ENCODE measurements around the gene CHPT1. TPM values are rescaled to one million over a fixed set of nuclear protein-coding genes. Genes with fewer than 3 reads are reported as not detected.

The CHPT1 gene
- total RNA-seq, 3 donors from 2014 or later (not counting 1 experiment from before 2014, with no cell fraction given), result 3.9 to 23.6 (median 7.3) TPM

DNA sequence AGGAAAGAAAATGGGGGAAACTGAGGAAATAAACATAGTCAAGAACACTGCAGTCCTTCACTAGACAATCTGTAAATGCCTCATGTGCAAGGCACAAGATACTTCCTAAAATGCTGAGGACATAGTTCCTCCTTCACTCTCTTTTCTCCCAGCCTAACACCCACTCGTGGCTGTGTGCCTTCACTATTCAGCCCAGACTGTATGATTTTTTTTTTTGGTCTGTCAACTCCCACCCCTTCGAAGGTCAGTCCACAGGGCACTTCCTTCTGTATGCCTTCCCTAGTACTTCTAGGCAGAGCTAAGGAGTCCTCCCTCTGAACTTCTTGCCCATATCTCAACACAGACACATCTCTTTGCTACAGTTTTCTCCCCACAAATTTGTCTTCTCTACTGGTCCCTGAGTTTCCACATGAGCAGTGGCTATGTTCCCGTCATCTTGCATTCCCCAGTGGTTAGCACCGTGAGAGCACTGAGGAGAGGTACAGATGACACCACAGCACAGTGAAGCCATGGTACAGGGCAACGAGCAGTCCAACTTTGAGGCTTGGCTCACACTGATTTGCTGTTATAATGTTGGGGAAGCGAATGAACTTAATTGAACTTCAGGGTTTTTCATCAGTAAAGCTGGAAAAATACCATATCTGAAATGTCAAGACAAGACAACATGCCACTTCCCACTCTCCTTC, 65.9 kb downstream of the CHPT1 start:
- H3K4me1 Mint-ChIP-seq, result peaks cover 18 to 19% of the 10 kb centered on the region in 2 donors

GRCh38 chr12:101764051-101764792, 66.8 kb downstream of the CHPT1 start:
- Histone ChIP-seq H3K36me3 (ENCODE audit: control insufficient read depth, insufficient read depth, low read length) (peaks cover 79% of the 10 kb centered on the region), H3K4me3 (ENCODE audit: low read length) (no peak overlapping the region), H3K27me3 (ENCODE audit: control insufficient read depth, insufficient read depth, low read length) (no peaks in the 10 kb centered on the region), H3K27ac (ENCODE audit: low read length) (no peak overlapping the region), H3K9me3 (ENCODE audit: control insufficient read depth, insufficient read depth, low read length) (no peaks in the 10 kb centered on the region), H3K4me1 (ENCODE audit: control insufficient read depth, insufficient read depth, low read length) (no peaks in the 10 kb centered on the region)
- no peaks in the 10 kb centered on the region for H3K9me3 Mint-ChIP-seq
- H3K4me1 Mint-ChIP-seq, result peaks cover 19 to 25% of the 10 kb centered on the region in 2 donors
- intact Hi-C loops (cut with micrococcal nuclease), result no loop called here
- peaks cover 26% of the 10 kb centered on the region for H3K36me3 Mint-ChIP-seq
- peak overlapping the region; percentile 57 to 78 for H3K27ac Mint-ChIP-seq
- no peaks in the 10 kb centered on the region for H3K27me3 Mint-ChIP-seq (ENCODE audit: low read depth in 2 of 2)
- DNase-seq, result no peak
- no peak for ATAC-seq
- TF ChIP-seq CTCF (IDR thresholded peaks at IDR 0.05), result no peak
- H3K4me3 Mint-ChIP-seq, result no peak overlapping the region
- 98% methylated on average over 4 of the region's 5 CpGs for WGBS (ENCODE audit: insufficient coverage)

More for the DNA sequence above, 65.9 kb downstream of the CHPT1 start:
- Mint-ChIP-seq H3K27me3 (ENCODE audit: low read depth in 2 of 2) (no peaks in the 10 kb centered on the region), H3K27ac (peak overlapping the region; percentile 57 to 78), H3K36me3 (peaks cover 26% of the 10 kb centered on the region), H3K4me3 (peak overlapping the region; percentile 37), H3K9me3 (no peaks in the 10 kb centered on the region)
- H3K27ac ChIP-seq (ENCODE audit: low read length), result no peak overlapping the region
- no peaks in the 10 kb centered on the region for H3K9me3 ChIP-seq (ENCODE audit: control insufficient read depth, insufficient read depth, low read length)
- DNase-seq, result no peak
- no peaks in the 10 kb centered on the region for H3K4me1 ChIP-seq (ENCODE audit: control insufficient read depth, insufficient read depth, low read length)
- ATAC-seq, result no peak
- intact Hi-C loops (cut with micrococcal nuclease), result no loop called here
- no peak overlapping the region for H3K4me3 ChIP-seq (ENCODE audit: low read length)
- 72% methylated on average over 6 of the region's 6 CpGs for WGBS (ENCODE audit: insufficient coverage)
- H3K36me3 ChIP-seq (ENCODE audit: control insufficient read depth, insufficient read depth, low read length), result peaks cover 77% of the 10 kb centered on the region
- no peaks in the 10 kb centered on the region for H3K27me3 ChIP-seq (ENCODE audit: control insufficient read depth, insufficient read depth, low read length)
- no peak for TF ChIP-seq CTCF (IDR thresholded peaks at IDR 0.05)

DNA sequence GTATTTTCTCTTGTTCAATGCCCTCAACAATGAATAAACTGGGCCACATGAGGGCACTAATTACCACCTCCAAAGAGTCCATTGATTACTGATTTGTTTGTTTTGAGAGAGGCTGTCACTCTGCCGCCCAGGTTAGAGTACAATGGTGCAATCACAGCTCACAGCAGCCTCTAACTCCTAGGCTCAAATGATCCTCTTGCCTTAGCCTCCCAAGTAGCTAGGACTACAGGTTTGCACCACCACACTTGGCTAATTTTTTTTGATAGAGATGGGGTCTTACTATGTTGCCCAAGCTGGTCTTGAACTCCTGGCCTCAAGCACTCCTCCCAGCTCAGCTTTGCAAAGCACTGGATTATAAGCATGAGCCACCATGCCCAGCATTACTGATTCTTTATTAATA, 70.1 kb downstream of the CHPT1 start:
- Mint-ChIP-seq H3K4me1 (peaks cover 19 to 26% of the 10 kb centered on the region in 2 donors), H3K27ac (peak overlapping the region in 1 of 2 donors; percentile 31), H3K27me3 (ENCODE audit: low read depth in 2 of 2) (no peaks in the 10 kb centered on the region), H3K4me3 (no peak overlapping the region), H3K9me3 (no peaks in the 10 kb centered on the region), H3K36me3 (peaks cover 27% of the 10 kb centered on the region)
- no peak overlapping the region for H3K4me3 ChIP-seq (ENCODE audit: low read length)
- no peak for TF ChIP-seq CTCF (IDR thresholded peaks at IDR 0.05)
- H3K4me1 ChIP-seq (ENCODE audit: control insufficient read depth, insufficient read depth, low read length), result peaks cover 2% of the 10 kb centered on the region
- ATAC-seq (no peak), DNase-seq (no peak)
- intact Hi-C loops (cut with micrococcal nuclease), result no loop called here
- WGBS (ENCODE audit: insufficient coverage), result 88% methylated on average over 1 of the region's 1 CpG
- H3K9me3 ChIP-seq (ENCODE audit: control insufficient read depth, insufficient read depth, low read length), result no peaks in the 10 kb centered on the region
- H3K27ac ChIP-seq (ENCODE audit: low read length), result no peak overlapping the region
- H3K36me3 ChIP-seq (ENCODE audit: control insufficient read depth, insufficient read depth, low read length), result peaks cover 81% of the 10 kb centered on the region
- H3K27me3 ChIP-seq (ENCODE audit: control insufficient read depth, insufficient read depth, low read length), result no peaks in the 10 kb centered on the region

All from natural killer cell (primary cell).